GM18508 (cell line): ENCODE data around the gene RNF2.
"Not testable (repeated sequence)": the region's sequence is repeated elsewhere in the genome, so short reads cannot be mapped to it uniquely, and the experiment has no call there.

ENCODE experiments used
- ATAC-seq: cut with Tn5 transposase; IDR thresholded peaks from one replicate; pipeline ENCODE4 v1.9.1; 2021; ENCODE audit warnings: moderate number of reproducible peaks; ENCODE audit not compliant: insufficient read depth, unreplicated experiment

RNF2 gene

GRCh38 chr1:185044981-185045813 lies at the start of gene RNF2:
TSS of gene RNF2 (plus strand) at chr1:185045558. CDS start at chr1:185087554, 41,996 bp downstream.
- ATAC-seq = no peak

GRCh38 chr1:184999974-185000373 lies 45.4 kb upstream of the RNF2 start:
- ATAC-seq = not testable (repeated sequence)

GRCh38 chr1:185001312-185001880 lies 44.0 kb upstream of the RNF2 start:
- not testable (repeated sequence) for ATAC-seq

GRCh38 chr1:185008838-185009237 lies 36.5 kb upstream of the RNF2 start:
- no peak for ATAC-seq

- ATAC-seq = no peak
These were observed 35.0 kb upstream of the RNF2 start for GRCh38 chr1:185010361-185010760.

GRCh38 chr1:185014941-185015340 lies 30.4 kb upstream of the RNF2 start:
- no peak for ATAC-seq

- no peak for ATAC-seq
These were observed 29.7 kb upstream of the RNF2 start for GRCh38 chr1:185015631-185016030.

- ATAC-seq = no peak
These were observed 28.5 kb upstream of the RNF2 start for GRCh38 chr1:185016880-185017279.

GRCh38 chr1:185017338-185017737 lies 28.0 kb upstream of the RNF2 start:
- ATAC-seq = no peak

- ATAC-seq = no peak
These were observed 27.4 kb upstream of the RNF2 start for GRCh38 chr1:185017966-185018365.

- ATAC-seq = no peak
These were observed 18.0 kb upstream of the RNF2 start for GRCh38 chr1:185027252-185027882.

GRCh38 chr1:185033686-185034085 lies 11.7 kb upstream of the RNF2 start:
- ATAC-seq = no peak

GRCh38 chr1:185035258-185035657 lies 10.1 kb upstream of the RNF2 start:
- no peak for ATAC-seq

- ATAC-seq = no peak
These were observed 6.5 kb upstream of the RNF2 start for GRCh38 chr1:185038813-185039376.

- ATAC-seq = no peak
These were observed 5.5 kb upstream of the RNF2 start for GRCh38 chr1:185039726-185040407.

- no peak for ATAC-seq
These were observed 5.0 kb upstream of the RNF2 start for GRCh38 chr1:185040408-185040735.

- no peak for ATAC-seq
These were observed 3.6 kb upstream of the RNF2 start for GRCh38 chr1:185041742-185042141.

- no peak for ATAC-seq
These were observed 2.6 kb upstream of the RNF2 start for GRCh38 chr1:185042737-185043136.

- no peak for ATAC-seq
These were observed 971 bp upstream of the RNF2 start for GRCh38 chr1:185044387-185044786.

- no peak for ATAC-seq
These were observed 595 bp downstream of the RNF2 start for GRCh38 chr1:185045814-185046492.
